IPS DF 4.7 (cell line): ENCODE data around the gene GABRR2.

Experiments
- DNase-seq: peaks from one replicate; pipeline ENCODE4 v3.0.0-alpha.2; 2013; ENCODE audit warnings: low spot score; ENCODE audit errors: extremely low read depth

GABRR2 gene

DNA sequence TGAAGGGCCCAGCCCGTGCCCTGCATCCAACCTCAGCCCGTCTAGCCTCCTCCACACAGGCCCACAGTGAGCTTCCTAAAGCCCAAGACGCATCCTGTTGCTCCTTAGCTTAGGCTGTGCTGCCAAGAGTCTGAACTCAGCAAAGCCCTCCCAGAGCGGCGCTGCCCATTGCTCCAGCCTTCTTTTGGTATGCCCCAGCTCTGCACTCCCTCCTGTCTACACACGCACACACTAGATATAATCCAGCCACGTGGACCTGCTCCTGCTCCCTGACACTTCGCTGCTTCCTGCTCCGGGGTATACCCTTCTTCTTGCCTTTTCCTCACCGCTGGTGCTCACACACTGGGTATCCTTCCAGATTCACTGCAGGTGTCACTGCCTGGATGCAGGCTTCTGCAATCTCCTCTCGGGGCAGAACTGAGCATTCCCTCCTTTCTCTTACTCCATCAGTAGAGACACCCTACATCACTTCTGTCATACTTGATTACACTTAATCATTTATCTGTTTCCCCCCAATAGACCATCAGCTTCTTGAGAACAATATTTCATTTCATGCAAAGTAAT lies 23.8 kb downstream of the GABRR2 start:
- DNase-seq: no peak

DNA sequence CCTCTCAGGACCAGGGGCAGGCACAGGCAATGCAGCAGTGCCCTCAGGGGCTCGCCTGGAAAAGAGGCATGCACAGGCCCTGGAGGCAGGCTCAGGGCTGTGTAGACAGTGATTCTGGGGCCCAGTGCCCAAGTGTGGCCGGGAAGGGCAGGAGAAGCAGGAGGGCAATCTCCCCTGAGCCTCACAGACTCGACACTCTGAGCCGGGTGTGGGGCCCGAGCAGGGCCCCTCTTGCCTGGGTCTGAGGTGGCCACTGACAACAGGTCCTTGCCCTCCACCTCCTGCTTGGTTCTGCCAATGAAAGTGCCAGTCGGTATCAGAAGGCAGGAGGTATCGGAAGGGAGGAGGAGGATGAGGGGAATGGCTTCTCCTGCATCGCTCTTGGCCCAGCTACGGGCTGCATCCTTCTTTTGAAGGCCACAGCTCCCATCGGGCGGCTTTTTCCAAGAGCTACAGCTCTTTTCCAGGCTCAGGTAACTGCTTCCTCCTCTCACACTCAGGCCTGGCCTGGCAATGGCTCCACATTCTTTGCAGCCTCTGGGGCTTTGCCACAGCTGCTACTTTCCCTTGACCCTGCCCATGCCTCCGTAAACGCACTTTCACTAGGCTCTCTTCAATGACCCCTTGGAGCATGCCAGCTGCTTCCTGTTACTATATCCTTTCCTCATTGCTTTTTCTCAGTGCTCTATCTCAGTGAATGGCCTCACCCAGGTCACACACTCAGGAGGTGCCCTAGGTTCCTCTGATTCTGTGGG lies 24.5 kb downstream of the GABRR2 start:
- DNase-seq: no peak

DNA sequence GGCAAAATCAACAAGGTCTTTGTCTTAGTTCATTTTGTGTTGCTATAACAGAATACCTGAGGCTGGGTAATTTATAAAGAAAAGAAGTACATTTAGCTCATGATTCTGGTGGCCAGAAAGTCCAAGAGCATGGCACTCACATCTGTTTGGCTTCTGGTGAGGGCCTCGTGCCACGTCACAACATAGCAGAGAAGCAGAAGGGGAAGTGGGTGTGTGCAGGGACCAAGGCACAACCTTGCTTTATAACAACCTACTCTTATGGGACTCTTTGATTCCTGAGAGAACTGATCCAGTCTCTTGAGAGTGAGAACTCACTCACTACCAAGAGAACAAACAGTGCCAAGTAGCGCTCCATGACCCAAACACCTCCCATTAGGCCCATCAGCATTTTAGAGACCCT lies 25.4 kb downstream of the GABRR2 start:
- DNase-seq: no peak

DNA sequence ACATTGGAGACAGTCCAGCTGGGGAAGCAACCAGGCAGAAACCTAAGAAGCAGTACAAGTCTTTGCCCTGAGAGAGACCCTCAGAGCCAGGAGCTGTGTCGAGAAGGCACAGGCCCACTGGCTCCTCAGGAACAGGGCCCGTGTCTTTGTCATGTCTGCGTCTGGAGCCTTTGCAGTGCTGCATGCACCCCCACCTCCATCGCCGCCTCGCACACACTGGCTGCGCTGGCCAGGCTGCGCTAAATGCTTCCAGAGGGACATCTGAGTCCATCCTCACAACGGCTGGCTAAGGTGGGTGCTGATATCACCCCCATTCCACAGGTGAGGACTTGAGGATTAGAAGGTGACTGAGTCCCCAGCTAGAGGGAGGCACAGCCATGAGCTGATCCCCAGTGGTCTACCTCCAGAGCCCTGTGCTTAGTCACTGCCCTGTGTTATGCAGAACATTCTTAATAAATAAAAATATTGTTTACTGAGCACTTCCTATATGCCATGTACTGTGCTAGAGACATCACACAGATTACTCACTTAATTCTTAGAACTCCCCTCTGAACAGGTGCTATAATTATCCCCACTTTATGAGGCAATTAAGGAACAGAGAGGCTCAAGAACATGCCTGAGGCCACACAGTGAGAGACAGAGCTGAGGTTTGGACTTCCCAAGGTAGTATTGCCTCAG lies 27.6 kb downstream of the GABRR2 start:
- no peak for DNase-seq

DNA sequence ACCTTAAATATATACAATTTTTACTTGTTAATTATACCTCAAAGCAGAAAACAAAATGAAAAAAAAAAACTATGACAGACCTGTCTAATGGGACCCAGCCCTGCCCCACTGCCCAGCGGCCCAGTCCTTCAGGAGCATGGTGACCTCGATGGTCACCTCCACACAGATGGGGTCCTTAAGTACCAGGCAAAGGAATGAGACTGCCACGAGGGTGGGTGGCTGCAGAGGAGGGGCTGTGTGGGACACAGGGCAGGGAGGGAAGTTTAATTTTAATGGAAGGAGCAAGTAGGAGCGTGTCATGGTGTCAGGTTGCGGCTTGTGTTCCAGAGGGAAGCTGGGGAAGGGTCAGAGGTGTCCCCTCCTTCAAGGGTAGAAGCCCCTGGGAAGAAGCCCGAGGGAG lies 28.6 kb downstream of the GABRR2 start:
- DNase-seq: no peak

DNA sequence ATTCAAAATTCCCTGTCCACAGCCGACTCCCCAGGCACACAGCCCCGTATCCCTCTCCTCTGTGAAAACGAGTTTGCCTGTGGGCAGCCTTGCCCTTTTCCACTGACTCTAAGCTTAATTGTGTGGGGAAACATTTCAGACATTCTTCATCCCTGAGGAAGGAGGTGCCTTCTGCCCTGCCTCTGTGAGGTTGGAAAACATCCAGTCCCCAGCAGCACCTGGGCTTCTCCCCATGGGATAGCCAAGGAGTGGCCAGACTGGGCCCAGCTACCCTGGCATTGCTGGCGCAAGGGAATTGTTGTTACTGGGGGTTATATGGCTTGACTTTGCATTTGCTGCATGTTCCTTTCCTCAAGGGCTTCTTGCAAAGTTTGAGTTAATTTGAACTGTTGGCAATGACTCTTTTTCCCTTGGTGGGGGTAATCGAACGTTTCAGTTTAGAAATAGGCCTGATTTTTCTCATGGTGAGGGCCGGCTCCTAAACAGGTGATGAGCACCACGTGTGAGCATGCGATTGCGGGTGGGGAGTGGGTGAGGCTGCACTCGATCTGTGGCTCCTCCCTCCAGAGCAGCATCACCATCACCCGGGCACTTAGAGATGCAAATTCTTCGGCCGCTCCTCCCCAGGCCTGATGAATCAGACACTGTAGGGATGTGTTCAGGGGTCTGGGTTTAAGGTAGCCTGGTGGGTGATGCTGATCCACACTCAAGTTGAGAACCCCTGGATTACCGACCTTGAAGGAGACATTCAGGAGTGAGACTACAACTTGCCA lies 29.9 kb downstream of the GABRR2 start:
- DNase-seq: no peak

DNA sequence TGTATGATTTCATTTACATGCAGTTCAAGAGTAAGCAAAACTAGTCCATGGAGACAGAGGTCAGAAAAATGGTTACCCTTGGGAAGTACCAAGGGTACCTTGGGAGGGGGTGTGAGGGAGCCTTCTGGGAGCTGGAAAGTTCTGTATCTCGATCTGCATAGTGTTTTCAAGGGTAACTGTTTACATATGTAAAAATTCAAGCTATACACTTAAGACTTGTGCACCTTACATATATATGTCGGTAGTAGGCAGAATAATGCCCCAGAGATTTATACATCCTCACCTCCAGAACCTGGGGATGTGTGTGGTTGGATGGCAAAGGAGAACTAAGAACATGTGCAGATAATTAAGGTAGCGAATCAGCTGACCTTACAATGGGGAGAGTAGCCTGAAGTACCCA lies 31.0 kb downstream of the GABRR2 start:
- DNase-seq: no peak

DNA sequence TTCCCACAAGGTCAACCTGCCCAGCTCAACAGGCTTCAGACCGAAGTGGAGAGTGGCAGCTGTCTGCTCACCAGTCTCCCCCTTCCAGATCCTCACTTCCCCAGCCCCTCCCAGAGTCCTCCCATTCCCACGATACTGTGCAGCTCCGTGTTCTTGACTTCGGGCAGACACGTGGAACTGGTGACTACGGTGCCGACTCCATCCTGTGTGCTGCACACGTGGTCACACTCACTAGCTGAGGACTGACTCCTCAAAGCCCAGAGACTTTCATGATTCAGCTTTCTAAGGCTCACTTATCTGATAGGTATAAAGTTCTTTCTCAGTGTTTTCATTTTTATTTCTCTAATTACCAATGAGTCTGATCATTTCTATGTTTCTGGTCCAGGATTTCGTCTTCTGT lies 32.4 kb downstream of the GABRR2 start:
- DNase-seq: no peak

DNA sequence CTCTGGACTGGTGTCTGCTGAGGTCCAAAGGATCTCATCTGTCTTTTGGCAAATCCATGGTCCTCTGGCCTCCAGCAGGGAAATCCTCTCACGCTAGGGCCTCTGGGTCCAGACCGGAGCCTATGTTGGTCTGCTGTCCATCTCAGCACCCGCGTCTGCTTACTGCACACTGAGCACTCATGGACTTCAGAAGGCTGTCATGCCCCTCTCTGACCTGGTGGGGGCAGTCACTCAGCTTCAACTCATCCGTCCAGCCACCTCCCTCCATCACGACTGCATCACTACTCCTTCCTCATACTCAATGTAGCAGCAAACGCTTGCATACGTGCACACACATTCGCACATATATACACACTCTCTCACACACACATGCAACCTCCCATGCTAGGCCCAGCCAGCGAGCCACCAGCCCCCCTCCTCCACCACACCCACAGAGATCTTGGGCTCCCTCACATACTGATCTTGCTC lies 33.3 kb downstream of the GABRR2 start:
- DNase-seq: peak; percentile 56

DNA sequence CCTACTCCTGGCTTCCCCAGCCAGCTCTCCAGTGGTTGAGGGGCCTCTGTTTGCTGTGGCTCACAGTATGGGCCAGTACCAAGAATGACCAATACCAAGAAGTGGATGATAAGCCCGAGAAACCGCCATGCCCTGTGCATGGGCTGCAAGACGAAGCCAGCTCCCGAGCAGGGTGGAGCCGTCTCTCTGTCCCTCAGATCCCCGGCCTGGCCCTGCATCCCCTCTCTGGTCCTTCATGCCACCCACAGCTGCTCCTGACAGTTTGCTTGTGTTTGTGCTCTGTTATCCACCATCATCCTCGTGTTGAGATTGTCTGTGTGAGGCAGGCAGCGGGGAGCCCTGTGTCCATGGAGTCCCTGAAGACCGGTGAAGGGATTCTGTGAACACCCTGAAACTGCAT lies 36.1 kb downstream of the GABRR2 start:
- DNase-seq: no peak

DNA sequence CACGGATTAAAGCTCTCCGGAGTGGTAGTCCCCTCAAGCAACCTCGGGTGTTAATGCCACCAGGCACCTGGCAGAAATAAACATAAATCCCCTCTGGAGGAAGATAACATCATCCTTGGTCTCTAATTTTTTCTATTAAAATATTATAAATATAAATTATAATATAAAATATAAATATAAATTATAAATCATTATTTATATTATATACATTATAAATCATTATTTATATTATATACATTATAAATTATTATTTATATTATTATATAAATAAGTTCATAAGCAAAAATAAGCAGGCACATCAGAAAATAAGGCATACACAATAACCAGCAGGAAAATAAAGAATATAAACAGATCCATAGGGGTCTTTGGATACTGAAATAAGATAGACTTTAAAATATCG lies 39.2 kb downstream of the GABRR2 start:
- no peak for DNase-seq

DNA sequence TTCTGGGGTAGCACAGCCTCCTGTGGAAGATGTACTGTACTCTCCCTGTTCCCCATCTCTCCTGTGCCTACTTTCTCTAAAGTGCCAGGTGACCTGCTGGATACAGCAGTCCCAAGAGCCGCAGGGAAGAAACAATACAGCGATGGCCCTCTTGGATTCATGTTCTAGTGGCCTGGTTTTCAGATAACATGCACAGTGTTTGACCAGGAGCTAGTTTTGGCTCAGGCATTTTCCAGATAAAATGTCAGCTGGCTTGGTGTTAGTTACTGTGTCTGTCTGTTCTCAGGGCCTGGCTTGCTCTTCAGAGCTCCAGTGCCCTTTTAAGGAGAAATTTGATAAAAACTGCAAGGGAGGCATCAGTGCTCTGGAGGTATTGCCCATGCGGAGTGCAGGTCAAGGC lies 41.3 kb downstream of the GABRR2 start:
- DNase-seq: no peak

DNA sequence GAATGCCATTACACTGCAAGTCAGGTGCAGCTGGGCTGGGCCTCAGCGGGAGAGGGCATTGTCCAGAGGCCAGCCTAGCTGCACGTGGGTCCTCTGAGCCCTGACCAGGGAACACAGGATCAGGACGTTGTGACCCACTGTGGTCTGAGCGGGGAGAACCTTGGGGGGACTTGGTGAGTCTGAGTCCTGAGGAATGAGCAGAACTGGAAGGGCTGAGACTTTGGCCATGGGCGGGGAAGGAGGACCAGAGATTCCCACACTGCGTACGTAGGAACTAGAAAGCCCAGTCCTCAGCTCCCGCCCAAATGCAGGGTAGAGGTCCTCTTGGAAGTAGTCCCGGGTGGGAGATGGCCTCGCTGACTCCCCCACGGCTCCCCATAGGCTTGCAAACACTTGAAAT lies 42.5 kb downstream of the GABRR2 start:
- DNase-seq: no peak

DNA sequence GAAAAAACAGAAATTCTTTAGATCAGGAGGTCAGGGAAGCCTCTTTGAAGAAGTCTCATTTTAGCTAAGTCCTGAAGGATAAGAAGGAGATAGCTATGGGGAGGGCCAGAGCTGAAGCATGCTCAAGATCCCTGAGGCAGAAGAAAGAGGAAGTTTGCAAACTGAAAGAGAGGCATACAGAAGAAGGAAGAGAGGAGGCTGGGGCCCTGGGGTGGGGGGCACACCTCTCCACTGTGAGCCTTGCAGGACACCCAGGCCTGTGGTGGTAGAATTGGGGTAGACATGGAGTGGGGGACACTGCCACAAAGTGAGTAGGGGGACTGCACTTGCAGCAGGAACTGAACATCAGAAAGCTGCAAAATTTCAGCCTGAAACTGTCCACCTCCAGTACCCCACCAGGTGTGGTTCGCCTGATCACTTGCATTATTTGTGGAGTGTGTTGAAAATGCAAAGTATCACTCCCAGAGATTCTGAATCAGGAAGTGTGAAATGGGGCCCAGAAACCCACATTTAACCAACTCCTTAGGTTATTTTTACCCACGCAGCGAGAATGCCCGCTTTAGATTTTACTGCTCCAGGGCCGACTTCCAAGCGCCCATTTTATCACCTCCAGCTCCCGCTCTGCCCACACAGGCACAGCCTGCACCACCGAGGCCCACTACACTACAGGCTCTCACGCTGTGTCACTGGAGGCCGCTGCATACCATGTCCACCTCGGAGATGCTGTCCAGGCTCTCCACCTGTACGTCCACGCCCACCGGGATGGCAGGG lies 44.0 kb downstream of the GABRR2 start:
- DNase-seq: no peak

DNA sequence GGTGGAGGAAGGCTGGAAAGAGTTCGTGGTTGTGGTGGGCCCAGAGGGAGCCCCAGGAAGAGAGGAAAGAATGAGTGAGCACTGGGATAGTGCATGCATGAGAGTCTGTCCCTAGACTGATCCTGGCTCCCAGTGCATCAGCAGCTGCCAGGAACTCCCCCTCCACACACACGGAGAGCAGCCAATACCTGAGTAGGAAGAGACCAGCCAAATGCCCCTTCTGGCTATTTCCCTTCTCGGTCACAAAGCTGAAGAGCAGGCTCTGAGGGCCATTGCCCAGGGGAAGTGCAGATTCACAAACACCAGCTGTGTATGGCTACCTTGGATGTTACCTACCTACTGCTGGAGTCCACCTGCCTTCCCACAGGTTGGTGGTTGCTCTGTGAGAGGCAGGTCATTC lies 45.1 kb downstream of the GABRR2 start:
- no peak for DNase-seq

DNA sequence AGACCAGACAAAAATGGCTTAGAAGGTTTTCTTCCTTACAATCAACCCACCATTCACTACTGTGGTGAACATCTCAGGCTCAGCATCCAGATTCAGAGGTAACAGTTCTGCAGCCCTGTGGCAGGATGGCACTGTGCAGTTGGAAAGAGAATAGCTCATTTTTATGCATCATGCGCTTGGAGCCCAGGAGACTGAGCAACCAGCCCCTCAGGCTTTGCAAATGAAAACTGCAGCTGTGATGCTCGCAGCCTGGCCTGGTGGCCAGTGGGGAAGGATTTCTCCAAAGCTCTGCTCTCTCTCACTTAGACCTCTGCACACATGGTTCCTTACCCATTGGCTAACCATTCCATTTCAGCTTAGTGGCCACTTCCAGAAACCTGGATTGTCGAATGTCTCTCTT lies 45.8 kb downstream of the GABRR2 start:
- DNase-seq: no peak

DNA sequence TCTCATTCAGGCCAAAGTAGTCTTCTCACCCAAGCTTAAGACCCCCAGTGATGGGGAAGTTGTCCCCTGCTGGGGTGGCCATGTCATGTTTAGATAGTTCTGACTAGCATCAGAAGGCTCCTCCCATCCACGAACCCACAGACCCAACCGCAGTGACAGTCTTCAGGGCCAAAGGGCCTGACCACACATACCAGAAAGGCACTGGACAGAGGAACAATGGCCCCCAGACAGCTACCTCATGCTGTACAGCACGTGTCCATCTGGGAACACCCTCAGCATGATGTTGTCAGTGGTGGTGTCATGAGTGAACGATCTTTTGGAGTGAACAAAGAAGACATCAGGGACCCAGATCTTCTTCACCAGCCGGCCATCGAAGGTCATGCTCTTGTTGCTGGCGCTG lies 46.3 kb downstream of the GABRR2 start:
- no peak for DNase-seq

DNA sequence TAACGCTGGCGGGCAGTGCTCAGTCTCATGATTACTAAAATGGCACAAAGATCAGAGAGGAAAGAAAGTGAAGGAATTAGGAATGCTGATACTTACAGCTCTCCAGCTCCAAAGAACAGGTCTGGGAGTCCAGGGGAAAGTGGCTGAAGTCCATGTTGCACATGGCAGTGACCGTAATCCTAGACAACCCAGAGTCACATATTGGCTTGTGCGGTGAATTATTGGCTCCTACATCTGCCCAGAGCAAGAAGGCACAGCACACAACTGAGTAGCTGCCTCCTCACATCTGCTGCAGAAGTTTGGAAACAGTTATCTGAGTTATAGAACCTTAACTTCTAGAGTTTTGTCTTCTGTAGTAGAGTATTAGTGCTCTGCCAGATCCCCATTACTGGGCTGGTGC lies 47.2 kb downstream of the GABRR2 start:
- no peak for DNase-seq

DNA sequence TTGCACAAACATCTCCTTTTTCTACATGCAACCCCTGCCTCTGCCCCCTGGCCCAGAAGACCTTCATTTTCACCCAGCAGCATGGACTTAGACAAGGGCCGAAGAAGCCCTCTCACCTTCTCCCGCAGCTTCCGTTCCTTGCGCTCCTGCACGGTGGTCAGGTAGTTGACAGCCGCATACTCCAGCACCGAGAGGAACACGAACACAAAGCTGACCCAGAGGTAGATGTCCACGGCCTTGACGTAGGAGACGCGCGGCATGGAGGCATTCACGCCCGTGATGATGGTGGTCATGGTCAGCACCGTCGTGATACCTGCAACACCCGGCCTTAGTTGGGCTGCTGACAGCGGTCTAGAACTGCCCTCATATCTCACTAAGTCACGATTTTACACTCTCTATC lies 50.8 kb downstream of the GABRR2 start:
- no peak for DNase-seq

DNA sequence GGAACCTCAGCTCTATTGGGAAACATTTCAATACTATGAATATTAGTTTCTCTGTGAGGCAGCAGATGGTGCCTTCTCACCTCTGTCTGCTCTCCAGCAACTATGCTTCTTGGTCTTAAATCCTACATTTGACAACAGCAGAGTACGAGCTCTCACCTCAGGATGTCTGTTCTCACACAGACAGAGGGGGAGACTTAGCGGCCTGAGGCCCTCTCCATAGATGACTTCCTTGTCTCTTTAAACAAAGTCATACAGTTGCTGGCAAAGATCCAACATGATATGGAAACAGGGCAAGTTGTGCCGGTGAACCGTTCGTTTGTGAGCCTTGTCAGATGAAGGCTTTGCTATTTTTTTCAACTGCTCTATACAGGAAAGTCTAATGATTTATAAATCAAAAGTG lies 54.3 kb downstream of the GABRR2 start:
- DNase-seq: no peak

DNA sequence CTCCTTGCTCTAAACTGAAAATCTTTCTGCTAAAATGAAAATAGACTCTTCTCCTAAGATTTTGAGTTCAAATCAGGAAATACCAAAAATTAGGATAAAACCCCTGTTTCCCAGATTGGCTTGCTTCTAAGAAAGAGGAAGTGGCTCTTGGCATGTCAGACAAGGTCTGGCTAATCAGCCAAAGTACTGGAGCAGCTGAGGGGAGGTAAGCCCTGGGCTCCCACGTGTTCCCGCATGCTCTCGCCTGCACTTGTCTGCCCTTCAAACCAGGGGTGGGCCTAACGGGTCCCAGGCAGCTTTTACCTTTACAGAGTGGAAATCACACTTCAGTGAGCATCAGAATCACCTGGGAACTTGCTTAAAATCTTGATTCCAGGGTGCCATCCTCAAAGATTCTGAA lies 54.8 kb downstream of the GABRR2 start:
- no peak for DNase-seq
